Esophagus muscularis mucosa (tissue), 4 donors: ENCODE results near the gene HTRA1.

Experiments used
- EP300 ChIP-seq: sonication (generic); formaldehyde crosslinking; IDR thresholded peaks from one replicate; pipeline ENCODE4 v1.6.1; 2017; ENCODE audit warnings: antibody characterized with exemption
- POLR2A ChIP-seq: fragments of 450-650 bp; IDR thresholded peaks from one replicate; pipeline ENCODE4 v1.6.1; 2017; ENCODE audit warnings: antibody characterized with exemption, moderate library complexity, mild to moderate bottlenecking, low read depth
- POLR2AphosphoS5 ChIP-seq, 2 donors: sonication (generic); formaldehyde crosslinking; IDR thresholded peaks; one replicate each; pipeline ENCODE4 v1.6.1; 2017; ENCODE audit warnings: antibody characterized with exemption in 2 of 2
- TF ChIP-seq, protein P1 (sequence below), 3 experiments: fragments of 200-600 bp in 2 of 3; fragments of 450-650 bp in 1 of 3; sonication (generic) in 2 of 3; IDR thresholded peaks; one replicate each; pipeline ENCODE4 v1.5.1; 2017 to 2019; ENCODE audit warnings: antibody characterized with exemption in 3 of 3, mild to moderate bottlenecking in 2 of 3, moderate library complexity in 1 of 3

DNA sequence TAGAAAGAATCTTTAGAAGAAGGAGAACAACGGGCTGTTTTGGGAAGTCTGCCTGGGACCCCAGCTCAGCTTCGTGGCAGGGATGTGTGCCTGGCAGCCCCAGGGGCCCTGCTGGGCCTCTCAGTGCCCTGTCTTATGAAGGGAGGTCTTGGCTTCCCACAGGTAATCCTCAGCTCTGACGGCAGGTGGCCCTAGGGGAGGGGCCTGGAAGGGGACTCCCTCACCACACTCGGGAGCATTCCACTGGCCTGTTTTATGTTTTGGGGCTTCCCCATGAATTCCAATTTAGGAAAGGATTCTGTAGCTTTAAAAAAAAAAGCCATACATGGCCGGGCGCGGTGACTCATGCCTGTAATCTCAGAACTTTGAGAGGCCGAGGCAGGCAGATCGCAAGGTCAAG, 96.2 kb downstream of the HTRA1 start:
- TF ChIP-seq, protein P1, sequence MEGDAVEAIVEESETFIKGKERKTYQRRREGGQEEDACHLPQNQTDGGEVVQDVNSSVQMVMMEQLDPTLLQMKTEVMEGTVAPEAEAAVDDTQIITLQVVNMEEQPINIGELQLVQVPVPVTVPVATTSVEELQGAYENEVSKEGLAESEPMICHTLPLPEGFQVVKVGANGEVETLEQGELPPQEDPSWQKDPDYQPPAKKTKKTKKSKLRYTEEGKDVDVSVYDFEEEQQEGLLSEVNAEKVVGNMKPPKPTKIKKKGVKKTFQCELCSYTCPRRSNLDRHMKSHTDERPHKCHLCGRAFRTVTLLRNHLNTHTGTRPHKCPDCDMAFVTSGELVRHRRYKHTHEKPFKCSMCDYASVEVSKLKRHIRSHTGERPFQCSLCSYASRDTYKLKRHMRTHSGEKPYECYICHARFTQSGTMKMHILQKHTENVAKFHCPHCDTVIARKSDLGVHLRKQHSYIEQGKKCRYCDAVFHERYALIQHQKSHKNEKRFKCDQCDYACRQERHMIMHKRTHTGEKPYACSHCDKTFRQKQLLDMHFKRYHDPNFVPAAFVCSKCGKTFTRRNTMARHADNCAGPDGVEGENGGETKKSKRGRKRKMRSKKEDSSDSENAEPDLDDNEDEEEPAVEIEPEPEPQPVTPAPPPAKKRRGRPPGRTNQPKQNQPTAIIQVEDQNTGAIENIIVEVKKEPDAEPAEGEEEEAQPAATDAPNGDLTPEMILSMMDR (IDR thresholded peaks at IDR 0.05): no peak
- TF ChIP-seq EP300 (no peak), POLR2A (no peak), POLR2AphosphoS5 (IDR thresholded peaks at IDR 0.05) (no peak)
